COLO829 (cell line): ENCODE data around the gene TMEM43.
"Not testable (repeated sequence)": the region's sequence is repeated elsewhere in the genome, so short reads cannot be mapped to it uniquely, and the experiment has no call there.

Experiments
- DNase-seq: peaks from one replicate; pipeline ENCODE4 v3.0.0; 2012; ENCODE audit warnings: low spot score

TMEM43 gene, protein sequence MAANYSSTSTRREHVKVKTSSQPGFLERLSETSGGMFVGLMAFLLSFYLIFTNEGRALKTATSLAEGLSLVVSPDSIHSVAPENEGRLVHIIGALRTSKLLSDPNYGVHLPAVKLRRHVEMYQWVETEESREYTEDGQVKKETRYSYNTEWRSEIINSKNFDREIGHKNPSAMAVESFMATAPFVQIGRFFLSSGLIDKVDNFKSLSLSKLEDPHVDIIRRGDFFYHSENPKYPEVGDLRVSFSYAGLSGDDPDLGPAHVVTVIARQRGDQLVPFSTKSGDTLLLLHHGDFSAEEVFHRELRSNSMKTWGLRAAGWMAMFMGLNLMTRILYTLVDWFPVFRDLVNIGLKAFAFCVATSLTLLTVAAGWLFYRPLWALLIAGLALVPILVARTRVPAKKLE

DNA sequence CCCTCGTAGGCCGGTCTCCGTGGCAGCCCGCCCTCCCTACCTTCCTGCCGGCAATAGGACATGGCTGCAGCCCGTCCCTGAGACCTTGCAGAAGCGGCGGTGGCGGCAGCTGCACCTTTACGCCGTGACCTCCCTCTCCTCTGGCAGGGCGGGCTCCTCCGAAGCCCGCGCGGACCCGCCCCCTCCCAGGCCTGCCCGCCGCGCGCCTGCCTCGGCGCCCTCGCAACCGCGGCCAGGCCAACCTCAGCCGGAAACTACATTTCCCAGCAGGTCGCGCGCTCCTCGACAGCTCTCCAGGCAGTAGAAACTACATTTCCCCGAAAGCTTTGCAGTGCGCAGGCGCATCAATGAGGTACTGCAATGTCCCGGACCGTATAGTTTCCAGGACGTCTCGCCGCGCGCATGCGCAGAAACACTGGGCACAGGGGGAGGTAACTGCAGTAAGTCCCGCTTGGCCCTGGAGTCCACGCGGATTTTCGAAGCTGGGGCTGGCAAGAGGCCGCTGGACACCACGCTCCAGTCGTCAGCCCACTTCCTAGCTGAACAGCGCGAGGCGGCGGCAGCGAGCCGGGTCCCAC lies at the start of gene TMEM43, which contains the start of gene CHCHD4:
Gene TMEM43, plus strand, starts transcription at position 438 of the 578 bp plus-strand sequence. CDS start 142 bp downstream, outside the sequence.
Gene CHCHD4, minus strand, starts transcription at position 256 of the 578 bp plus-strand sequence. Its CDS starts 194 bp downstream, at position 62.
- peak; percentile 99 for DNase-seq

DNA sequence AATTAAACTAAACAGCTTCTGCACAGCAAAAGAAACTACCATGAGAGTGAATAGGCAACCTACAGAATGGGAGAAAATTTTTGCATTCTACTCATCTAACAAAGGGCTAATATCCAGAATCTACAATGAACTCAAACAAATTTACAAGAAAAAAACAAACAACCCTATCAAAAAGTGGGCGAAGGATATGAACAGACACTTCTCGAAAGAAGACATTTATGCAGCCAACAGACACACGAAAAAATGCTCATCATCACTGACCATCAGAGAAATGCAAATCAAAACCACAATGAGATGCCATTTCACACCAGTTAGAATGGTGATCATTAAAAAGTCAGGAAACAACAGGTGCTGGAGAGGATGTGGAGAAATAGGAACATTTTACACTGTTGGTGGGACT lies 49.6 kb upstream of the TMEM43 start:
- not testable (repeated sequence) for DNase-seq

DNA sequence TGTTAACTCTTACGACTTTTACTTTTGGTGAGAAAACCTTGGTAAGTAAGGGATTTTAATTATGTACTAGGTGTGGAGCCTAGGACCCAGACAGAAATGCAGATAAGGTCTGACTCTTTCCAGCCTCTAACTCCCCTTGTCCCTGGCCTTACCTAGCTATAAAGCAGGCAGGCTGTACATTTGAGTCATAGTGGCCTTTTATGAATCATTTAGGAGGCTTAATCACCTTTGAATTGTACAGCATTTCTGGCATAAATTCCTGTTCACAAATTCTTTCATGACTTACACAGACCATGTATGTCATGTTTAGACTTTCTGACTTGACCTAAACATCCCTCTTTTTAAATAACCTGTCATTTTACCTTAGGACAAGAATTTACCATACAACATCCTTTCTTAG lies 47.5 kb upstream of the TMEM43 start:
- DNase-seq = no peak

DNA sequence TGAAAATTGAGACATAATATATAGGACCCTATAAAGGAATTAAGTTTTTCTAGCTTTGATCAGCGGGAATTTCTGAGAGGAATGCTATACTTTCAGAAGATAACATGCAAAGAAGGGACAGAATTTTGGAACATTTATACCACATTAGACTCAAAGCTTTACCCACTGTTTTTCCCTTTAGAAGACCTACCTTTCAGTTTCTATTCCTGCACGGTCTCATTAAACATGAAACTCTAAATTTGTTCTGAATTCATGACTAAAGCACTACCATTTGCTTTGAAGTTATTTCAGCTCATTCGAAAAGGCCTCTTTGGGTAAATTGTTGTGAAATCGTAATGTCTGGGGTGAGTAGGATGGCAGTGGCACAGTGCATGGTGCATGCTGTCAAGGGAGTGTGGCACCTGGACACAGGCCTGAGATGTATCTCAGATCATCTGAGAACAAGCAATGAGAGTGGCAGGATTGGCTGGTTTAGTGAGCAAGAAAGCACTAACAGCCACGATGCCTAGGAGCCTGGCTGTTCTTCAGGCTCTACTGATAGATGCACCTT lies 42.7 kb upstream of the TMEM43 start:
- no peak for DNase-seq

DNA sequence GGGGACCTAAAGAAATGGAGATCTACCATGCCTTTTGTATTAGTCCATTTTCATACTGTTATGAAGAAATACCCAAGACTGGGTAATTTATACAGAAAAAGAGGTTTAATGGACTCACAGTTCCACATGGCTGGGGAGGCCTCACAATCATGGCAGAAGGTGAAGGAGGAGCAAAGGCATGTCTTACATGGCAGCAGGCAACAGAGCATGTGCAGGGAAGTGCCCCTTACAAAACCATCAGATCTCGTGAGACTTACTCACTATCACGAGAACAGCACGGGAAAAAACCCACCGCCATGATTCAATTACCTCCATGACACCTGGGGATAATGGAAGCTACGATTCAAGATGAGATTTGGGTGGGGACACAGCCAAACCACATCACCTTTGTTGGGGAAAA lies 37.4 kb upstream of the TMEM43 start:
- DNase-seq = not testable (repeated sequence)

DNA sequence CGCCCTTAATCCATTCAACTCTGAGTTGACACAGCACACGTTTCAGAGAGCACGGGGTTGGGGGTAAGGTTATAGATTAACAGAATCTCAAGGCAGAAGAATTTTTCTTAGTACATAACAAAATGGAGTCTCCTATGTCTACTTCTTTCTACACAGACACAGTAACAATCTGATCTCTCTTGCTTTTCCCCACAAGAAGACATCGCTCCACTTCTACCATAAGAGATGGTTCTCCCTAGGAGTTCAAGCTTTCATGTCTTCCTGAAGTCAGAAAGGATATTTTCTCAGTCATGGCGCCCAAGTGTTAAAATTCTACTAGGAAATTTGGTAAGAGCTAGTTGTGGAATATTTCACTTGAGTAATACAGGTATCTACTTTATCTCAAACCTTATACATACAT lies 32.9 kb upstream of the TMEM43 start:
- not testable (repeated sequence) for DNase-seq

DNA sequence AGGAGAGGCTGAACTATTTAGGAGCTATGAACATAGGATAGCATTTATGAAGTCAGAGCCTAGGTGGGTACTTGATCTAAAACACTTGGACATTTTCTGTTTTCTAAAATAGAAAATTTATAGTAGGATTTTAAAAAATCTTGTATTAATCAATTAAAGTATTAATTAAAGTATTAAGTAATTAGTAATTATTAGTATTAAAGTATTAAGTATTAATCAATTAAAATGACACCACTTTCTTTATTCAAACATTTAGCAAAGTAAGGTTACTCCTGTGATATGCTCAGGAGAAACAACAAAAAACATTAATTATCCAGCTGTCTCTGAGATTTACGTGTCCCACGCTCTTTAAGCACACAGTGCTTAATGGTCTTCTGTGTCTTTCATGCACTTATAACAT lies 32.4 kb upstream of the TMEM43 start:
- no peak for DNase-seq

DNA sequence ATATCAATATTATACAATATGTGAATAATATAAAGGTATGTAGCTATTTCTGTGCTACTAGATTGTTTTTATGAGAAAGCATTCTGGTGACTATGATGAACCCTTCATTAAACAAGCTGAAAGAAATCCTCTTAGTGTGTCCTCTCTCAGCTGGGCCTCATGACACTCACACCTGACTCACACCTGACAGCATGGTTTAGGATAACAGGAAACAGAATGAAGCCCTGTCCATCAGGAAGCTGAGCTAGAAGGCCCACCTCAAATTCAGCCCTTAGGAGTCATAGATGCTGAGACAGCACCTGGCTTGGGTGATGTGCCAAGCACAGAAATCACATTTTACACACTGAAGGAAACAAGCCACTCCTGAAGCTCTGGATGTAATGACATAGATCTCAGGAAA lies 31.0 kb upstream of the TMEM43 start:
- DNase-seq = no peak

DNA sequence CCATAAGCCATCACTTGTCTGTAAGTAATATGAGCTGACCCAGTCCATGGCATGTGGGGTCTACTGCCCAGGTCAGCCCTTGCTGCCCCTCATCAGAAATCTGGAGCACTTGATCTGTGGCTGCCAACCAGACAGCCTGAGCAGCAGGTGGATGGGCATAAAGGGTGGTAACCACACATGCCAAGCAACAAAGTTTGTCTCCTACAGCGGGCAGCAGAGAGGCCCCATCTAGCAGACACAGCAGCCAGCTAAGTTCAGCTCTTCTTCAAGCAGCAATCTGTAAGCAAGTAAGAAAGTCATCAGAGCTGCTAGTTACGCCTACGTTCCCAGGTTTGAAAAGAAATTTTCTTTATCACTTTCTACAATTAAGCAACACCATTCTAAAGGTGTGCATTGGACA lies 28.1 kb upstream of the TMEM43 start:
- no peak for DNase-seq

DNA sequence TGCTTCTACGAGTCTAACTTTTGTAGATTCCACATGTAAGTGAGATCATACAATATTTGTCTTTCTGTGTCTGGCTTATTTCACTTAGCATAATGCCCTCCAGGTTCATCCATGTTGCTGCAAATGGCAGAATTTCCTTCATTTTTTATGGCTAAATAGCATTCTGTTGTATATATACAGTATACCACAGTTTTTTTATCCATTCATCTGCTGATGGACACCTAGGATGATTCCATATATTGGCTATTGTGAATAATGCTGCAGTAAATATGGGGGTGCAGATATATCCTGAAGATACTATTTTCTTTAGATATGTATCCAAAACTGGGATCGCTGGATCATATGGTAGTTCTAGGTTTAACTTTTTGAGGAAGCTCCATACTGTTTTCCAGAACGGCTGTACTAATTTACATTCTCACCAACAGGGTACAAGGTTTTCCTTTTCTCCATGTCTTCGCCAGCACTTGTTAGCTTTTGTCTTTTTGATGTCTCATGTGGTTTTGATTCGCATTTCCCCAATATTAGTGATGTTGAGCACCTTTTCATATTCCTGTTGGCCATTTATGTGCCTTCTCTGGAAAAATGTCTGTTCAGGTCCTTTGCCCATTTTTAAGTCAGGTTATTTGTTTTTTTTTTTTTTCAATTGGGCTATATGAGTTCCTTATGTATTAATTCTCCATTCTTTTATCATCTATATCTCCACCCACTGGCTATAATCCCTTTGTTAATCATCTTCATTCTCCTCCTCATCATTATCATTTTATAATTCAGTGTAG lies 27.0 kb upstream of the TMEM43 start:
- no peak for DNase-seq

DNA sequence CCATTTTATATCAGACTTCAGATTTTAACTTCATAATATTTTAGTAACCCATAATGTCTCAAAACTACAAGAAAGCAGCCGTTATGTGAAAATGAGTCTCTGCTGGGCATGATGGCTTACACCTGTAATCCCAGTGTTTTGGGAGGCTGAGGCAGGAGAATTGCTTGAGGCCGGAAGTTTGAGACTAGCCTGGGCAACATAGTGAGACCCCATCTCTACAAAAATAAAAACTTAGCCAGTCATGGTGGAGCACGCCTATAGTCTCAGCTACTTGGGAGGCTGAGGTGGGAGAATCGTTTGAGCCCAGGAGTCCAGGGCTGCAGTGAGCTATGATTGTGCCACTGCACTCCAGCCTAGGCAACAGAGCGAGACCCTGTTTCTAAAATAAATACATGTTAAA lies 15.0 kb upstream of the TMEM43 start:
- DNase-seq = not testable (repeated sequence)

DNA sequence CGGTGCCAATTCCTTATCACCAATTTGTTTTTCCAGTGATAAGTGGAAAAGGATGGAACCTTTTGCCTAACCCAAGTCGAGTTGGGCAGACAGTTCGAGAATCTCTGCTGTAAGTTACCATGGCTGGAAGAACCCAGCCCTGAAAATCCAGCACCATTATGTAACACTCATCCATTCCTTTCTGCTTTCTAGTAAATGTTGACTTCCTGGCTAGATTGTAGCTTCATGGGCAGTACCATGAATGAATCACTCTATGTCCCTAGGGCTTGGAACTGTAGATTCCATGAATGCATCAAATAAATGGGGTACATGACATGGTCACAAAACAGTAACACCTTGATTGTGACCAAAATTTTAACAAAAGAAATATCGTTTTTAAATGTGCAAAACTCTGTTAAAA lies 14.2 kb upstream of the TMEM43 start:
- no peak for DNase-seq

DNA sequence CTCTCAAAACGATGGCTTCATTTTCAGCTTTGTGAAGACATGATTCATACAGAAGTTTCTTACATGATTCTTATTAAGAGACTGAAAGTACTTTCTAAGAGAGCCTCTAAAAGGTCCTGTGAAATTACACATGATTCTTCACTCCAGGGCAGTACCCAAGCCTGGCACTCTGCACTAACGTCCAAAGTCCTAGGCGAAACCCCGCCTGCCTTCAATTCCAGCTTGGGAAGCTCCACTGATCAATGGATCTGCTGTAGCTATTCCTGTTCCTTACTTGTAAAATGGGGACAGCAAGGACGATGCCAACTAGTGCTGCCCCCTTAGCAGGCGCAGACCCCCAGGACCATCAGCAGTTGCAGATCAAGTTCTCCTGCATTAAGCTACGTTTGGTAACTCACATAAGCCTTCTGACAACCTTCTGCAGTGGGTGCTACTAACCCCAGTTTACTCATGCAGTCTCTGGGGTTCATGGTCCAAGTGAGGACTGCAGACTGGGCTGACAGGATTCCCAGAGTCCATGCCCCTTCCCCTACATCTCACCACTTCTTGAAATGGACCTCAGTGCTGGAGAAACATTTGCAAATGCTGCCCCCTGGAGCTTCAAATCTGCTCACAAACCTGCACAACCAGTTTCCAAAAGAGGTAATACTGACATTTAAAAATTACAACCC lies 10.8 kb upstream of the TMEM43 start:
- DNase-seq = no peak

DNA sequence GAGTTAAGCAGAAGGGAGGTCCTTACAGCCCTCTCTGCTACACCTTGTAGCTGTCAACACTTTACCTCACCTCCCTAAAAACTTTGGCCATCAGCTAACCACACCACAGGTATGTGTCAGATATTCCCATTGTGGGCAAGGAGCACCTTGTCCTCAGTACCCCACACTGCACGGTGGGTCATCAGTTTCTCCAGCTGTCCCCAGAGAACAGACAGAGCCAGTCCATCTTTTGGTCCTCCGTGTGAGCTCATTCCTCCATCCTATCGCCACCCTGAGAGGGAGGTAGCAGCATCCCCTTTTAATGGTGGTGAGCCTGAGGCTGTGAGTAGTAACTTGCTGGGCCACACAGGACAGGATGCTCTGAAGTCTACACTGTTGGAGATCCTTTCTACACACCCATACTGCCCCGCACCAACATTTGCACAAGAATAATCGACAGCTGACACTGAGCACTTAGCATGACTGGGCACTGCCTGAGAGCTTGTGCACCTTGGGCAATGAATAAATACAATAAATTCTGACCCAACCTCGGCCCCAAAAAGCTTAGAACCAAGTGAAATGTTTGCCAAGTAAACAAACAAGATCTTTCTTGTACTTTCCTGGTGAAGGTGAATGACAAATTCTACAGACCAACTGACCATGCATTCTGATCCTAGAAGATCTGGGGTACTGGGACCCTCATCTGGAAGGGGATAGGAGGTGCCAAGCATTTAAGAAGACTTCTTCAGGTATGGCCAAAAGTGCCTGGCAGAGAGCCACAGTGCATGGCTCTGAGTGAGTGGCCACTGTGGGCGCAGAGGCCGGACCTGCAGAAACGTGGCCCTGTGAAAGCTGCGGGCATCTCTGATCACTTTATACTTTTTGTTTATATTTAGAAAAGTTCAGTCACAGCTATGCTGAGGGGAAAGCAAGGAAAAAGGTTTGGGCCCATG lies 7.1 kb upstream of the TMEM43 start:
- no peak for DNase-seq

DNA sequence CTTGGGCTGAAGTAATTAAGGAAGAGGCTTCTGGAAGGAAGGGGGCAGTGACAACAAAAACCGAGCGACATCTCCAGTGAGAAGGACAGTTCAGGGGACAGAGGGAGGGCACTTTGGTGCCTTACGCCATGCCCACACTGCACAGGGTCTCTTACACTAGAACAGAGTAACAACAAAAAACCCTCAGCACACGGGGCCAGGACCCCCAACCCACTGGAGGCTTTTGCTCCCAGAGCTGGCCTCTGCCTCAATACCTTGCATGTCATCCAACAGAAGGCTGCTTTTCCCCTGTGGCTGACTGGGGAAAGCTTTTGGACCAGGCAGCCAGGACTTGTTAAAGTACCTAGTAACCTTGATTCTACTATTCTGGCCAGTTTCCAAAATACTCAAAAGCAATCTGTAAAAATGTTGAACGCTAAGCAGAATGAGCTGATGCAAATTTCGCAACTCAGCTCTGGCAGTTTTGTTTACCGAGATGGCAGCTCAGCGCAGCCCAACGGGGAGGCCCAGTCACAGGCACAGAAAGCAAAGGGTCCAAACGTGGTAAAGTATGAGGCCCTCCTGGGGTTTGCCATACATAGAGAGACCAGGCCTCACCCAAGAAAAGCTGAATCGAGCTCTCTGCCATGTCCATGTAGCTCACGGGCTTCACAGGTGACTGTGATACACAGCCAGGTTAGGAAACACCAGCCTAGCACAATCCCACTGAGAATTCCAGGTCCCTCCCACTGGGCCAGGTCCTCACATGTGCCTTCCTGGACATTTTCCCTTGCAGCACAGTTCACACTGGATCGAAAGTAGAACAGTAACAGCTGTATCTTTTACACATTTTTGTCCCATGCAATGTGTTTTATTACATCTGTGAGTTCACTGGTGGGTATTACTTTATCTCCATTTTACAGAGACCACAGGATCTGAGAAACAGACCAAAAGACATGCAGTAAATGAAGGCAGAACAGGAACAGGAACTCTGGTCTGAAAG lies 6.2 kb upstream of the TMEM43 start:
- DNase-seq = no peak

DNA sequence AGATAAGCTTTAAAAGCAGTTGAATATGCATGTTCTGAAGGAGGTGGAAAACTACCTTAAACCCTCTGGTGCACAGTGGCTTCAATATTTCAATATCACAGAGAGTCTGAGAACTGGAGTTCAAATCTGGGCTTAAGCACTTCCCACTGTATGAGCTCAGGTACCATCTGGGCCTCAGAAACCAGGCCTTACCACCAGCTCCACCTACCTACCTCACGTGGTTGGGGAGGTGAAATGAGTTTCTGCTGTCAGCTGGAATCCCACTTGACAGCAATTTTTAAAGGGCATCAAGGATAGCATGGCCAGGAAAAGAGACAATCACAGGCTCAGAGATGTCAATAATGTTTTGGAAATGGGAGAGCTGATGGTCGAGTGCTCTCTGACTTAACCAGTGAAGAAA lies 5.2 kb upstream of the TMEM43 start:
- DNase-seq = no peak

DNA sequence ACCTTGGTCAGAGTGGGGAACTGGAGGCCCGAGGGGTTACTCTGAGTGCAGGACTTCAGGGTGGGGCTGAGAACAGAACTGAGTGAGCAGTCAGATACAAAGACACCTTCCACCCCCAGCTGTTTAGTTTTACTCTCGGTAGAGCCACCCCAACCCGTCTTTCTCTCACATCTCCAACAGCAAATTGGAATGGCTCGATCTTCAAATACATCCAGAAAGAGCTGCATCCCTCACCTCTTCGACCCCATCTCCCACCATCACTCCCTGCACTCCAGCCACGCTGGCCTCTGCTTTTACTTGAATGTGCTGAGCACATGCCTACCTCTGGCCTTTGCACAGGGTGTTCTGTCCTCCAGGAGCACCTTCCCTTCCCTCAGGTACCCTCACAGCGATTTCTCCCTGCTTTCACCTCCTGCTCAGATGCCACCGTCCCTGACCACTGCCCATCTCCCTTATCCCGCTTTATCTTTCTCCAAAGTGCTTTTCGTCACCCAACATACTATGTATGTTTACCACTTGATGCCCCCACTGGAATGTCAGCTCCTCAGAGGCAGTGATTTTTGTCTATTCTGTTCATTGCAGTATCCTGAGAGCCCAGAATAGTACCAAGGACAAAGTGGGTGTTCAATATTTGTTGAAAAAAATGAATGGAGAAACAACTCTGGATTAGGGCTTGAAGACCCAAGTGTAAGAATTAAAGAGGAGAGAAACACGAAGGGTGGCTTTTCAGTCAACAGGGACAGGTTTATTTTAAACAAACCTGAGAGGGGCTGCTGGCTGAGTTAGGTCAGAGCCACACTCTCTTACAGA lies 4.5 kb upstream of the TMEM43 start:
- DNase-seq = no peak

DNA sequence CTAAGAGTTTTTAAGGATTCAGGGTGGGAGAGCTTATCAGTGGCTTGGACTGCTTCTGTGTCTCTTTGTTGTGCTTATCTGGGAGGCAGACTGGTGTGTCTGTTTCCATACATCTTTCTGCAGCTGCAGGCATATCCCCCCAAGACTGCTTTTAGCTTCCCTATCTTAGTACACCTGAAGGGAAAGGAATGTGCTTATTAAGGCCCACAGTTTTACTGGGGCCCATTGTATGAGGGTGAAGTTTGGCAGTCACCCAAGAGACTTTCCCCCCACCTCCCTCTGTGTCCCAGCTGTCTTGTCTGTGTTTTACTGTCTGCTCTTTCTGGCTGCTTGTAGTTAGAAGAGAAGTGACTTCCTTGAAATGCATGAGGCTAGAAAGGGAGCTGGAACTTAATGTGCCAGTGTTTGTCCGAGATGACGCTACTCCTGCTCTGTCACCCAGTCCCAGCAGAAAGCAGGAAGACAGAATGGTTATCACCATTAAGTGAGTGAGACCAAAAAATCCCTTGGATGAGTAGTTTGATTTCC lies 3.9 kb upstream of the TMEM43 start:
- DNase-seq = not testable (repeated sequence)
